SU-DHL-6 (cell line): ENCODE results near the gene EPX.

Experiments
- H2AFZ ChIP-seq: fragments of 200-600 bp; sonication (generic); 2 replicates; pipeline ENCODE4 v1.6.1; 2014; ENCODE audit warnings: low read depth, mild to moderate bottlenecking, moderate library complexity, mixed read lengths, antibody characterized with exemption, low read length; ENCODE audit not compliant: severe bottlenecking
- H3F3A ChIP-seq: fragments of 200-600 bp; shearing (Covaris generic); 2 replicates; pipeline ENCODE4 v1.6.0; 2016; ENCODE audit warnings: antibody characterized with exemption, mild to moderate bottlenecking; ENCODE audit not compliant: insufficient read depth
- H3K27ac ChIP-seq: fragments of 200-600 bp; sonication (generic); 2 replicates; pipeline ENCODE4 v1.5.1; 2016; ENCODE audit warnings: low read depth, mild to moderate bottlenecking, low read length, moderate library complexity, mixed read lengths
- H3K27me3 ChIP-seq: fragments of 200-600 bp; sonication (generic), shearing (Covaris generic); 2 replicates; pipeline ENCODE4 v1.6.0; 2014; ENCODE audit warnings: mild to moderate bottlenecking, low read length
- H3K36me3 ChIP-seq: fragments of 200-600 bp; sonication (generic); 2 replicates; pipeline ENCODE4 v1.6.1; 2014; ENCODE audit warnings: mild to moderate bottlenecking, low read length, mixed read lengths
- H3K4me2 ChIP-seq: fragments of 300-600, 200-600 bp; shearing (Covaris generic), sonication (generic); 2 replicates; pipeline ENCODE4 v1.6.0; 2014; ENCODE audit warnings: low read length, low read depth, mild to moderate bottlenecking; ENCODE audit not compliant: poor library complexity, severe bottlenecking
- H3K4me3 ChIP-seq: fragments of 200-600 bp; sonication (generic); 2 replicates; pipeline ENCODE4 v1.5.1; 2014; ENCODE audit warnings: antibody characterized with exemption, low read length, mild to moderate bottlenecking, mixed read lengths; ENCODE audit not compliant: insufficient read depth, poor library complexity, severe bottlenecking
- H3K79me2 ChIP-seq: fragments of 200-600 bp; sonication (generic); 2 replicates; pipeline ENCODE4 v1.6.1; 2014; ENCODE audit warnings: mild to moderate bottlenecking, low read length, moderate library complexity; ENCODE audit not compliant: insufficient read depth
- H3K9ac ChIP-seq: fragments of 200-600 bp; sonication (generic); 2 replicates; pipeline ENCODE4 v1.7.0; 2014; ENCODE audit warnings: mild to moderate bottlenecking, low read length
- H3K9me2 ChIP-seq: fragments of 200-600 bp; sonication (generic); replicated peaks from 2 replicates; pipeline ENCODE4 v1.6.1; 2014; ENCODE audit warnings: low read length; ENCODE audit not compliant: insufficient read depth
- H3K9me3 ChIP-seq: fragments of 200-600 bp; sonication (generic); 2 replicates; pipeline ENCODE4 v1.6.1; 2014; ENCODE audit warnings: low read length, mixed read lengths; ENCODE audit not compliant: insufficient read depth
- H4K20me1 ChIP-seq: fragments of 200-600 bp; sonication (generic); 2 replicates; pipeline ENCODE4 v1.6.1; 2014; ENCODE audit warnings: low read depth, mild to moderate bottlenecking, antibody characterized with exemption, low read length, moderate library complexity, mixed read lengths
- CTCF ChIP-seq: fragments of 200-600 bp; sonication (generic); IDR thresholded peaks from one replicate; pipeline ENCODE4 v1.5.1; 2017; ENCODE audit warnings: antibody characterized with exemption, mild to moderate bottlenecking, low read length, moderate library complexity; ENCODE audit not compliant: insufficient read depth, poor library complexity, severe bottlenecking
- EZH2phosphoT487 ChIP-seq: fragments of 200-600 bp; sonication (generic), shearing (Covaris generic); conservative IDR thresholded peaks from 2 replicates; pipeline ENCODE4 v1.6.1; 2018; ENCODE audit warnings: mild to moderate bottlenecking, antibody characterized with exemption, low read length, moderate library complexity, mixed read lengths

Gene EPX

GRCh38 chr17:58193641-58194255, 1.2 kb downstream of the EPX start:
- Histone ChIP-seq H3F3A (no peaks in the 10 kb centered on the region), H3K36me3 (no peaks in the 10 kb centered on the region), H4K20me1 (no peaks in the 10 kb centered on the region), H3K9me2 (no peaks in the 10 kb centered on the region), H3K9me3 (no peaks in the 10 kb centered on the region), H3K79me2 (no peaks in the 10 kb centered on the region), H3K4me2 (no peak overlapping the region), H3K9ac (no peak overlapping the region), H3K27me3 (no peaks in the 10 kb centered on the region), H2AFZ (no peak overlapping the region), H3K4me3 (no peak overlapping the region), H3K27ac (no peak overlapping the region)
- TF ChIP-seq CTCF (peak; percentile 10), EZH2phosphoT487 (no peak)

- no peaks in the 10 kb centered on the region for H3K9me2 ChIP-seq
- H3K9me3 ChIP-seq = no peaks in the 10 kb centered on the region
- H3K79me2 ChIP-seq = no peaks in the 10 kb centered on the region
- no peak overlapping the region for H2AFZ ChIP-seq
- TF ChIP-seq CTCF = no peak
- TF ChIP-seq EZH2phosphoT487 = no peak
- H3F3A ChIP-seq = no peaks in the 10 kb centered on the region
- no peak overlapping the region for H3K9ac ChIP-seq
- no peaks in the 10 kb centered on the region for H4K20me1 ChIP-seq
- no peaks in the 10 kb centered on the region for H3K36me3 ChIP-seq
- no peak overlapping the region for H3K4me2 ChIP-seq
- no peaks in the 10 kb centered on the region for H3K27me3 ChIP-seq
- no peak overlapping the region for H3K27ac ChIP-seq
- no peak overlapping the region for H3K4me3 ChIP-seq
Measured at GRCh38 chr17:58195518-58196123, 3.1 kb downstream of the EPX start.

- no peaks in the 10 kb centered on the region for H3K36me3 ChIP-seq
- no peaks in the 10 kb centered on the region for H3K27me3 ChIP-seq
- H3K27ac ChIP-seq = no peak overlapping the region
Measured at GRCh38 chr17:58196610-58197009, 4.1 kb downstream of the EPX start.

More at GRCh38 chr17:58196610-58197009, 4.1 kb downstream of the EPX start:
- no peaks in the 10 kb centered on the region for H3K9me3 ChIP-seq
- no peak overlapping the region for H3K4me2 ChIP-seq
- no peaks in the 10 kb centered on the region for H3K9me2 ChIP-seq
- H3K4me3 ChIP-seq = no peak overlapping the region
- no peak overlapping the region for H3K9ac ChIP-seq
- H2AFZ ChIP-seq = no peak overlapping the region
- H3F3A ChIP-seq = no peaks in the 10 kb centered on the region
- no peaks in the 10 kb centered on the region for H4K20me1 ChIP-seq
- no peaks in the 10 kb centered on the region for H3K79me2 ChIP-seq
- TF ChIP-seq CTCF (no peak), EZH2phosphoT487 (no peak)
